ENCODE results near the gene GRIFIN.
"Not testable (repeated sequence)": the region's sequence is repeated elsewhere in the genome, so short reads cannot be mapped to it uniquely, and the experiment has no call there.

DNA sequence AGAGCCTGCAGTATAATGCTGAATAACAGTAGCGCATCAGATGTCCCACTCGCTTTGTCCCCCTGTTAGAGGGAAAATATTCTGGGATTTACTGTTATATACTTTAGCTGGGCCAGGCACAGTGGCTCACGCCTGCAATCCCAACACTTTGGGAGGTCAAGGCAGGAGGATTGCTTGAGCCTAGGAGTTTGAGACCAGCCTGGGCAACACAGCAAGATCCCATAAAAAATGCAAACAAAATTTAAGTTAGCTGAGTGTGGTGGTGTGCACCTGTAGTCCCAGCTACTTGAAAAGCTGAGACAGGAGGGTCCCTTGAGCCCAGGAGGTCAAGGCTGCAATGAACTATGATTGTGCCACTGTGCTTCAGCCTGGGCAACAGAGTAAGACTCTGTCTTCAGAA, 22.3 kb downstream of the GRIFIN start:
- not testable (repeated sequence) for TF ChIP-seq POLR2A, POLR2AphosphoS5 (IDR thresholded peaks at IDR 0.05)
